ENCODE measurements around the gene C16orf87. TPM values are rescaled to one million over a fixed set of nuclear protein-coding genes. Genes with fewer than 3 reads are reported as not detected.
A peak's percentile ranks its signal among the peaks of the same experiment; 100 is the strongest.

The C16orf87 gene
- polyA plus RNA-seq, 3 donors: 6.1 to 9.7 (median 7.6) TPM

- peaks cover 22% of the 10 kb centered on the region for H3K4me1 Mint-ChIP-seq
- H3K9me3 Mint-ChIP-seq: peaks cover 0 to 4% (median 0%) of the 10 kb centered on the region in 7 donors
- DNase-seq: no peak
- H3K4me2 ChIP-seq (replicated peaks; ENCODE audit: extremely low read depth, low read length, poor library complexity, severe bottlenecking): no peak overlapping the region
- H2AFZ ChIP-seq (ENCODE audit: insufficient read depth, low read depth, low read length, poor library complexity, severe bottlenecking): no peak overlapping the region
- intact Hi-C loops (cut with micrococcal nuclease): no loop called here
- H3K36me3 ChIP-seq (replicated peaks in 1 of 2; ENCODE audit: control insufficient read depth in 1 of 2, insufficient read depth in 2 of 2, low read length in 2 of 2): peaks cover 0 to 13% of the 10 kb centered on the region in 2 donors
- TF ChIP-seq CTCF (IDR thresholded peaks at IDR 0.05): no peak
- H3K4me3 Mint-ChIP-seq: no peak overlapping the region
- H3K27me3 ChIP-seq (ENCODE audit: control insufficient read depth in 2 of 2, insufficient read depth in 2 of 2, low read length in 2 of 2): no peaks in the 10 kb centered on the region
- WGBS (ENCODE audit: insufficient coverage): 100% methylated on average over 5 of the region's 7 CpGs
- peaks cover 10 to 17% of the 10 kb centered on the region in 2 donors for H3K36me3 Mint-ChIP-seq
- H3K27ac Mint-ChIP-seq: no peak overlapping the region
- H3K27me3 Mint-ChIP-seq (ENCODE audit: low read depth in 3 of 3): no peaks in the 10 kb centered on the region
- no peak overlapping the region for H3K9ac ChIP-seq (ENCODE audit: insufficient read depth, low read length, poor library complexity, severe bottlenecking)
- no peak overlapping the region for H3K4me3 ChIP-seq (replicated peaks in 1 of 3; ENCODE audit: low read depth in 2 of 3, low read length in 3 of 3)
- peaks cover 86% of the 10 kb centered on the region for H3K79me2 ChIP-seq (ENCODE audit: insufficient read depth, low read length)
- H3K4me1 ChIP-seq (ENCODE audit: control insufficient read depth in 1 of 2, insufficient read depth in 2 of 2, low read length in 2 of 2): peaks cover 8 to 12% of the 10 kb centered on the region in 2 donors
- peaks cover 45% of the 10 kb centered on the region for H4K20me1 ChIP-seq (ENCODE audit: insufficient read depth, low read length)
- no peak overlapping the region for H3K27ac ChIP-seq (ENCODE audit: low read depth in 1 of 2, low read length in 2 of 2)
- no peaks in the 10 kb centered on the region for H3K9me3 ChIP-seq (replicated peaks in 1 of 2; ENCODE audit: control insufficient read depth in 1 of 2, insufficient read depth in 1 of 2, low read length in 2 of 2)
These were observed 17.4 kb downstream of the C16orf87 start for GRCh38 chr16:46813611-46814010.

- Histone ChIP-seq H3K79me2 (ENCODE audit: insufficient read depth, low read length) (peaks cover 91% of the 10 kb centered on the region), H3K9ac (ENCODE audit: insufficient read depth, low read length, poor library complexity, severe bottlenecking) (no peak overlapping the region)
- TF ChIP-seq CTCF (IDR thresholded peaks at IDR 0.05): no peak
These were observed 18.0 kb downstream of the C16orf87 start for GRCh38 chr16:46812781-46813540.

More at GRCh38 chr16:46812781-46813540, 18.0 kb downstream of the C16orf87 start:
- Mint-ChIP-seq H3K27ac (peak overlapping the region in 2 of 7 donors; percentile 20 to 69), H3K4me1 (peaks cover 22% of the 10 kb centered on the region), H3K9me3 (peaks cover 0 to 4% (median 0%) of the 10 kb centered on the region in 7 donors), H3K36me3 (peaks cover 14 to 21% of the 10 kb centered on the region in 2 donors), H3K4me3 (no peak overlapping the region), H3K27me3 (ENCODE audit: low read depth in 3 of 3) (no peaks in the 10 kb centered on the region)
- Histone ChIP-seq H3K9me3 (replicated peaks in 1 of 2; ENCODE audit: control insufficient read depth in 1 of 2, insufficient read depth in 1 of 2, low read length in 2 of 2) (no peaks in the 10 kb centered on the region), H3K27me3 (ENCODE audit: control insufficient read depth in 2 of 2, insufficient read depth in 2 of 2, low read length in 2 of 2) (no peaks in the 10 kb centered on the region), H3K27ac (ENCODE audit: low read depth in 1 of 2, low read length in 2 of 2) (no peak overlapping the region), H3K36me3 (replicated peaks in 1 of 2; ENCODE audit: control insufficient read depth in 1 of 2, insufficient read depth in 2 of 2, low read length in 2 of 2) (peaks cover 6 to 20% of the 10 kb centered on the region in 2 donors), H2AFZ (ENCODE audit: insufficient read depth, low read depth, low read length, poor library complexity, severe bottlenecking) (no peak overlapping the region), H3K4me2 (replicated peaks; ENCODE audit: extremely low read depth, low read length, poor library complexity, severe bottlenecking) (no peak overlapping the region), H4K20me1 (ENCODE audit: insufficient read depth, low read length) (peaks cover 44% of the 10 kb centered on the region), H3K4me1 (ENCODE audit: control insufficient read depth in 1 of 2, insufficient read depth in 2 of 2, low read length in 2 of 2) (peaks cover 8 to 12% of the 10 kb centered on the region in 2 donors), H3K4me3 (replicated peaks in 1 of 3; ENCODE audit: low read depth in 2 of 3, low read length in 3 of 3) (no peak overlapping the region)
- 87% methylated on average over 5 of the region's 6 CpGs for WGBS (ENCODE audit: insufficient coverage)
- intact Hi-C loops (cut with micrococcal nuclease): no loop called here
- no peak for DNase-seq
